ENCODE data around the gene DIS3L2. TPM values are rescaled to one million over a fixed set of nuclear protein-coding genes. Genes with fewer than 3 reads are reported as not detected.
A peak's percentile ranks its signal among the peaks of the same experiment; 100 is the strongest.

The DIS3L2 gene
- total RNA-seq, 1 experiment from 2014 or later: 32.6 TPM

- peaks cover 53% of the 10 kb centered on the region for H3K27me3 Mint-ChIP-seq (ENCODE audit: insufficient read depth, unreplicated experiment)
- no peak overlapping the region for H3K27ac Mint-ChIP-seq (ENCODE audit: low read depth, unreplicated experiment)
- intact Hi-C loops (cut with micrococcal nuclease): no loop called here
- H3K4me1 Mint-ChIP-seq (ENCODE audit: insufficient read depth, unreplicated experiment): no peaks in the 10 kb centered on the region
- H3K4me3 Mint-ChIP-seq (ENCODE audit: unreplicated experiment): no peak overlapping the region
- DNase-seq (ENCODE audit: unreplicated experiment): no peak
- BruUV-seq (replicated peaks): no TSS peak
- H3K36me3 Mint-ChIP-seq (ENCODE audit: insufficient read depth, unreplicated experiment): no peaks in the 10 kb centered on the region
- TF ChIP-seq CTCF (IDR thresholded peaks at IDR 0.05; ENCODE audit: unreplicated experiment): no peak
- POLR2A ChIA-PET: interaction anchor here (0.7 kb wide), 1 partner anchor 17 kb away, joined by 3 read pairs; no protein-coding TSS in a partner anchor
- CTCF ChIA-PET: interaction anchor here (0.7 to 8.9 kb wide), 4 partner anchors 16 to 513 kb away, joined by 3 to 78 read pairs (median 8); no protein-coding TSS in a partner anchor
- H3K9me3 Mint-ChIP-seq (ENCODE audit: unreplicated experiment): no peaks in the 10 kb centered on the region
Measured at GRCh38 chr2:231922311-231923009, 39.1 kb upstream of the DIS3L2 start.

- Mint-ChIP-seq H3K4me3 (ENCODE audit: unreplicated experiment) (no peak overlapping the region), H3K27ac (ENCODE audit: low read depth, unreplicated experiment) (no peak overlapping the region), H3K36me3 (ENCODE audit: insufficient read depth, unreplicated experiment) (no peaks in the 10 kb centered on the region), H3K4me1 (ENCODE audit: insufficient read depth, unreplicated experiment) (no peaks in the 10 kb centered on the region), H3K27me3 (ENCODE audit: insufficient read depth, unreplicated experiment) (peaks cover 57% of the 10 kb centered on the region), H3K9me3 (ENCODE audit: unreplicated experiment) (no peaks in the 10 kb centered on the region)
- POLR2A ChIA-PET: no interaction called here
- no TSS peak for BruUV-seq (replicated peaks)
- intact Hi-C loops (cut with micrococcal nuclease): no loop called here
- no peak for DNase-seq (ENCODE audit: unreplicated experiment)
- CTCF ChIA-PET: interaction anchor here (0.5 to 8.9 kb wide), 4 partner anchors 17 to 513 kb away, joined by 3 to 78 read pairs (median 8); no protein-coding TSS in a partner anchor
- no peak for TF ChIP-seq CTCF (IDR thresholded peaks at IDR 0.05; ENCODE audit: unreplicated experiment)
Measured at GRCh38 chr2:231923010-231923344, 38.5 kb upstream of the DIS3L2 start.

GRCh38 chr2:231923951-231924888 is 37.3 kb upstream of the DIS3L2 start:
- Mint-ChIP-seq H3K4me3 (ENCODE audit: unreplicated experiment) (peak overlapping the region; percentile 33), H3K4me1 (ENCODE audit: insufficient read depth, unreplicated experiment) (no peaks in the 10 kb centered on the region)
- CTCF ChIA-PET: interaction anchor here (0.5 to 8.9 kb wide), 13 partner anchors 10 to 515 kb away, joined by 3 to 78 read pairs (median 4); no protein-coding TSS in a partner anchor

More at GRCh38 chr2:231923951-231924888, 37.3 kb upstream of the DIS3L2 start:
- no TSS peak for BruUV-seq (replicated peaks)
- H3K9me3 Mint-ChIP-seq (ENCODE audit: unreplicated experiment): no peaks in the 10 kb centered on the region
- no peak for DNase-seq (ENCODE audit: unreplicated experiment)
- no peak overlapping the region for H3K27ac Mint-ChIP-seq (ENCODE audit: low read depth, unreplicated experiment)
- peaks cover 69% of the 10 kb centered on the region for H3K27me3 Mint-ChIP-seq (ENCODE audit: insufficient read depth, unreplicated experiment)
- no peaks in the 10 kb centered on the region for H3K36me3 Mint-ChIP-seq (ENCODE audit: insufficient read depth, unreplicated experiment)
- POLR2A ChIA-PET: interaction anchor here (0.6 kb wide), 1 partner anchor 201 kb away, joined by 3 read pairs; no protein-coding TSS in a partner anchor
- TF ChIP-seq CTCF (IDR thresholded peaks at IDR 0.05; ENCODE audit: unreplicated experiment): no peak
- intact Hi-C loops (cut with micrococcal nuclease): no loop called here
